ACC112 (cell line): ENCODE results near the gene SNAPC1.
A peak's percentile ranks its signal among the peaks of the same experiment; 100 is the strongest.
"Not testable (repeated sequence)": the region's sequence is repeated elsewhere in the genome, so short reads cannot be mapped to it uniquely, and the experiment has no call there.

Experiments
- H2AFZ ChIP-seq: fragments of 200-600 bp; sonication (generic); one replicate; pipeline ENCODE4 v1.6.0; 2017; ENCODE audit warnings: antibody characterized with exemption, low read length; ENCODE audit not compliant: unreplicated experiment
- H3K27ac ChIP-seq: fragments of 200-600 bp; sonication (generic); 2 replicates; pipeline ENCODE4 v1.5.1; 2014; ENCODE audit warnings: low read depth, mild to moderate bottlenecking, antibody characterized with exemption, low read length, moderate library complexity
- H3K27me3 ChIP-seq: fragments of 200-600 bp; sonication (generic); 2 replicates; pipeline ENCODE4 v1.6.1; 2014; ENCODE audit warnings: mild to moderate bottlenecking, antibody characterized with exemption, low read length, moderate library complexity, mixed read lengths; ENCODE audit not compliant: insufficient read depth
- H3K36me3 ChIP-seq: fragments of 200-600 bp; sonication (generic); 2 replicates; pipeline ENCODE4 v1.6.1; 2016; ENCODE audit warnings: mild to moderate bottlenecking, antibody characterized with exemption, low read length, moderate library complexity, mixed read lengths; ENCODE audit not compliant: insufficient read depth
- H3K4me1 ChIP-seq: fragments of 200-600 bp; sonication (generic); one replicate; pipeline ENCODE4 v1.6.1; 2016; ENCODE audit warnings: low read length, mixed read lengths; ENCODE audit not compliant: insufficient read depth, unreplicated experiment, control insufficient read depth
- H3K4me3 ChIP-seq: fragments of 200-600 bp; sonication (generic); 2 replicates; pipeline ENCODE4 v1.5.1; 2014; ENCODE audit warnings: mild to moderate bottlenecking, low read depth, low read length
- H3K79me2 ChIP-seq: fragments of 200-600 bp; sonication (generic); one replicate; pipeline ENCODE4 v1.6.0; 2016; ENCODE audit warnings: low read length; ENCODE audit not compliant: control insufficient read depth, unreplicated experiment, insufficient read depth

Gene SNAPC1

DNA sequence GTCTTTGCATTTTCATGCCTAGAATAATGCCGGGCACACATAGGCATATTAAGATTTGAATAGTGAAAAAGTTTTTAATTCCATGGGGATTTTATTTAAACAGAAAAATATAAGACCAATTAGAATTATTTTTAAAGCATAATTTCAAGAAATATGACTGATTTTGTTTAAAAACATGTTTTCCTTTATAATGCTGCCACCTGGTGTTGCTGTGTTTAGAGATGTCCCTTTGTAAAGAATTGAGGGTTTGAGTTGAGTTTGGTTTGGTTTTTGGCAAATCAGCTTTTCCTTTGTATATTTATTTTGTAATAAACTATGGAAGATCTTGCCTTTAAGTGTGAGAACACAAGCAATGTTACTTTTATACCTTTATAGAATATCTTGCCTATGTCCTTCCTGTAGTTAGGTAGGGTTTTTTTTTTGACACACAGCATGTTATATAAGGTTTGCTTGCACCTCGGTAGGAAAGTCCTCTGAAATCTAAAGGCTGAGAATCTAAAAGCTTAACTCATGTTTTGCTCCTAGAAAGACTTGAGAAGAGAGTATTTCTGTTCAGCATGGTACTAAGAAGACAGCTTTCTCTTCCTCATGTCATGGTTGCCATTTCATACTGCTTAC, 31.4 kb upstream of the SNAPC1 start:
- H3K27me3 ChIP-seq: no peaks in the 10 kb centered on the region
- H3K79me2 ChIP-seq: peaks cover 88% of the 10 kb centered on the region
- peak overlapping the region; percentile 63 for H3K27ac ChIP-seq
- no peak overlapping the region for H3K4me3 ChIP-seq
- no peak overlapping the region for H2AFZ ChIP-seq
- peaks cover 79% of the 10 kb centered on the region for H3K36me3 ChIP-seq
- H3K4me1 ChIP-seq: peaks cover 67% of the 10 kb centered on the region

DNA sequence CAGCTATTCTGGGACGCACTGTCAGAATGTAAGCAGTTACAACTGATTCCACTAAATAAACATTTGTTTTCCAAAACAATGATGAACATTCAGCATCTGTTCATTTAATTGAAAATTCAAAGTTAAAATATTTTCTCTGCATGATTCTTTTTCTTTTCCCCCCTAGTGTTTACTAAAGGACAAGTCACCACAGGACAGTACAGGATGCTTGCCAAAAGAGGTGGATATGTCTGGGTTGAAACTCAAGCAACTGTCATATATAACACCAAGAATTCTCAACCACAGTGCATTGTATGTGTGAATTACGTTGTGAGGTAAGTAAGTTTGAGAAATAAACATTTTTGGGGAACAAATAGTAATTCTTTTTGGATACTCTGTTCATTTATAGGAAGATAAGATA, 28.2 kb upstream of the SNAPC1 start:
- Histone ChIP-seq H3K4me3 (no peak overlapping the region), H2AFZ (no peak overlapping the region), H3K79me2 (peaks cover 85% of the 10 kb centered on the region), H3K36me3 (peaks cover 79% of the 10 kb centered on the region), H3K27ac (peak overlapping the region; percentile 58), H3K27me3 (no peaks in the 10 kb centered on the region), H3K4me1 (peaks cover 68% of the 10 kb centered on the region)

DNA sequence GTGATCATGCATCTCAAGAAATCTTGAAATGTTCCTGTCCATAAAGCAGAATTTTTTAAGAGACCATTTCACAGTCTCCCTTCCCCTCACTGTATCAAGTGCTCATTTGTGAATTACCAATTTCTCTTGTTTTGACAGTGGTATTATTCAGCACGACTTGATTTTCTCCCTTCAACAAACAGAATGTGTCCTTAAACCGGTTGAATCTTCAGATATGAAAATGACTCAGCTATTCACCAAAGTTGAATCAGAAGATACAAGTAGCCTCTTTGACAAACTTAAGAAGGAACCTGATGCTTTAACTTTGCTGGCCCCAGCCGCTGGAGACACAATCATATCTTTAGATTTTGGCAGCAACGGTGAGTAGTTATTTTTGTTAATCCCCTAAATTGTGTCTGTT, 25.5 kb upstream of the SNAPC1 start:
- Histone ChIP-seq H3K79me2 (peaks cover 81% of the 10 kb centered on the region), H3K27ac (peak overlapping the region; percentile 73), H2AFZ (no peak overlapping the region), H3K4me3 (no peak overlapping the region), H3K36me3 (peaks cover 77% of the 10 kb centered on the region), H3K27me3 (no peaks in the 10 kb centered on the region), H3K4me1 (peaks cover 55% of the 10 kb centered on the region)

DNA sequence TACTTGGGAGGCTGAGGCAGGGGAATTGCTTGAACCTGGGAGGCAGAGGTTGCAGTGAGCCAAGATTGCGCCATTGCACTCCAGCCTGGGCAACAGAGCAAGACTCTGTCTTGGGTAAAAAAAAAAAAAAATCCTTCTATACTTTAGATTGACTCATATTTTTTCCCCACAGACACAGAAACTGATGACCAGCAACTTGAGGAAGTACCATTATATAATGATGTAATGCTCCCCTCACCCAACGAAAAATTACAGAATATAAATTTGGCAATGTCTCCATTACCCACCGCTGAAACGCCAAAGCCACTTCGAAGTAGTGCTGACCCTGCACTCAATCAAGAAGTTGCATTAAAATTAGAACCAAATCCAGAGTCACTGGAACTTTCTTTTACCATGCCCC, 24.3 kb upstream of the SNAPC1 start:
- Histone ChIP-seq H3K27ac (peak overlapping the region; percentile 43), H2AFZ (no peak overlapping the region), H3K4me3 (no peak overlapping the region), H3K36me3 (peaks cover 80% of the 10 kb centered on the region), H3K27me3 (no peaks in the 10 kb centered on the region), H3K79me2 (peaks cover 81% of the 10 kb centered on the region), H3K4me1 (peaks cover 53% of the 10 kb centered on the region)

DNA sequence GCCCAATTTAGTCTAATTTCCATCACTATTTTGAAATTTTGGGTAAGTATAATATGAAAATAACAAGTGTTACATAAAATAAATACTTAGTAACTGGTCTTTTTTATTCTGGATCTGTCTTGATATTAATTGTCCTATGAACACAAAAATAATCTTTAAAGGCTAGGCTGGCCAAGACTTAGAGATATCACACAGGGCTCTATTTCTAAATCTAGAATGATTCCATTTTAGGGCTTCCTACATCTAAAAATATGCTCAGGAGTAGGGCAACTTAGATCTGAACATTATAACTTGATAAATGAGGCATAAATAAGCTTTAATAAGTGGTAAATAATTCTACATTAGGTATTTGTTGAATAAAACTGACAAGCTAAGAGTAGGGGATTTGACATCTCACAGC, 23.1 kb upstream of the SNAPC1 start:
- Histone ChIP-seq H3K4me1 (peaks cover 54% of the 10 kb centered on the region), H3K4me3 (no peak overlapping the region), H3K27me3 (no peaks in the 10 kb centered on the region), H3K36me3 (peaks cover 82% of the 10 kb centered on the region), H3K79me2 (peaks cover 82% of the 10 kb centered on the region), H3K27ac (peak overlapping the region; percentile 43), H2AFZ (no peak overlapping the region)

DNA sequence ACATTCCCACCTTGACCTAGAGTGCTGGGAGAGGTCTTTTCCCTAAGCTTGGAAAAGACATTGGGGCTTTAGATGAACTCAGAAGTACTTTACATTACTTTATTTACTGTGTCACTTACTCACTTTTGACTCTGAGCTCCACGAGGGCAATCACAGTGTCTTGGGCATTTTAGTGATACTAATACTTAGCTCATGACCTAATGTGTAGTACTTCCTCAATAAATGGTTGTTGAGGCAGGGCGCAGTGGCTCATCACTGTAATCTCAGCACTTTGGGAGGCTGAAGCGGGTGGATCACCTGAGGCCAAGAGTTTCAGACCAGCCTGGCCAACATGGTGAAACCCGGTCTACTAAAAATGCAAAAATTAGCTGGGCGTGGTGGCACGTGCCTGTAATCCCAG, 19.8 kb upstream of the SNAPC1 start:
- Histone ChIP-seq H3K79me2 (peaks cover 77% of the 10 kb centered on the region), H3K4me1 (peaks cover 47% of the 10 kb centered on the region), H3K27me3 (no peaks in the 10 kb centered on the region), H2AFZ (no peak overlapping the region), H3K36me3 (peaks cover 83% of the 10 kb centered on the region), H3K4me3 (no peak overlapping the region), H3K27ac (peak overlapping the region; percentile 44)

DNA sequence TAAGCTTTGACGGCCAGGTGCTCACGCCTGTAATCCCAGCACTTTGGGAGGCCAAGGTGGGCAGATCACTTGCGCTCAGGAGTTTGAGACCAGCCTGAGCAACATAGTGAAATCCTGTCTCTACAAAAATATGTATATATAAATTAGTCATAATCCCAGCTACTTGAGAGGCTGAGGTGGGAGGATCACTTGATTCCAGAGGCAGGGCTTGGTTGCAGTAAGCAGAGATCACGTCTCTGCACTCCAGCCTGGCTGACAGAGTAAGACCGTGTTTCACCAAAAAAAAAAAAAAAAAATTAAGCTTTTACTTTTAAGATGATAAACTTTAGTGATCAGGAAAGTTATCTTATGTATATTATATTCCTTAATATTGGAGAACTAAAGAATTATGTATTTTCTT, 18.0 kb upstream of the SNAPC1 start:
- Histone ChIP-seq H3K79me2 (peaks cover 76% of the 10 kb centered on the region), H2AFZ (no peak overlapping the region), H3K4me1 (peaks cover 44% of the 10 kb centered on the region), H3K4me3 (no peak overlapping the region), H3K36me3 (peaks cover 86% of the 10 kb centered on the region), H3K27me3 (no peaks in the 10 kb centered on the region), H3K27ac (peak overlapping the region; percentile 62)

DNA sequence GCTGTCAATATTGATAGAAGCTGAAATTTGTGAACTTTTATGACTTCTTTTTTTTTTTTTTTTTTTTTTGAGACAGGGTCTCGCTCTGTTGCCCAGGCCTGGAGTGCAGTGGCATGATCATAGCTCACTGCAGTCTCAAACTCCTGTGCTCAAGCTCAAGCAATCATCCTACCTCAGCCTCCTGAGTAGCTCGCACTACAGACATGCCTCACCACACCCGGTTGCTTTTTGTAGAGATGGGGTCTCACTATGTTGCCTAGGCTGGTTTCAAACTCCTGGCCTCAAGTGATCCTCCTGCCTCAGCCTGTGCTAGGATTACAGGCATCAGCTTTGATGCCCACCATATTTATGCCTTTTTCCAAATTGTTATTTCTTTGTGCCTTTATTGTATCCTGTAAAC, 15.9 kb upstream of the SNAPC1 start:
- H3K36me3 ChIP-seq: peaks cover 86% of the 10 kb centered on the region
- peaks cover 47% of the 10 kb centered on the region for H3K4me1 ChIP-seq
- H3K27me3 ChIP-seq, H2AFZ ChIP-seq: not testable (repeated sequence)
- peaks cover 75% of the 10 kb centered on the region for H3K79me2 ChIP-seq
- H3K27ac ChIP-seq: peak overlapping the region; percentile 82
- peak overlapping the region; percentile 81 for H3K4me3 ChIP-seq

DNA sequence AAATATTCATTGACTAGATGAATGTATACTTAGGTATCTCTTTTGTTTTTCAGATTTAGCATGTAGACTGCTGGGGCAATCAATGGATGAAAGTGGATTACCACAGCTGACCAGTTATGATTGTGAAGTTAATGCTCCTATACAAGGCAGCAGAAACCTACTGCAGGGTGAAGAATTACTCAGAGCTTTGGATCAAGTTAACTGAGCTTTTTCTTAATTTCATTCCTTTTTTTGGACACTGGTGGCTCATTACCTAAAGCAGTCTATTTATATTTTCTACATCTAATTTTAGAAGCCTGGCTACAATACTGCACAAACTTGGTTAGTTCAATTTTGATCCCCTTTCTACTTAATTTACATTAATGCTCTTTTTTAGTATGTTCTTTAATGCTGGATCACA, 15.3 kb upstream of the SNAPC1 start:
- H3K4me1 ChIP-seq: peaks cover 49% of the 10 kb centered on the region
- H3K79me2 ChIP-seq: peaks cover 71% of the 10 kb centered on the region
- no peak overlapping the region for H2AFZ ChIP-seq
- H3K4me3 ChIP-seq: peak overlapping the region; percentile 81
- peaks cover 86% of the 10 kb centered on the region for H3K36me3 ChIP-seq
- peak overlapping the region; percentile 82 for H3K27ac ChIP-seq
- no peaks in the 10 kb centered on the region for H3K27me3 ChIP-seq

DNA sequence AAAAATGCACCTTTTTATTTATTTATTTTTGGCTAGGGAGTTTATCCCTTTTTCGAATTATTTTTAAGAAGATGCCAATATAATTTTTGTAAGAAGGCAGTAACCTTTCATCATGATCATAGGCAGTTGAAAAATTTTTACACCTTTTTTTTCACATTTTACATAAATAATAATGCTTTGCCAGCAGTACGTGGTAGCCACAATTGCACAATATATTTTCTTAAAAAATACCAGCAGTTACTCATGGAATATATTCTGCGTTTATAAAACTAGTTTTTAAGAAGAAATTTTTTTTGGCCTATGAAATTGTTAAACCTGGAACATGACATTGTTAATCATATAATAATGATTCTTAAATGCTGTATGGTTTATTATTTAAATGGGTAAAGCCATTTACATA, 14.9 kb upstream of the SNAPC1 start:
- Histone ChIP-seq H3K27ac (peak overlapping the region; percentile 82), H3K4me1 (peaks cover 50% of the 10 kb centered on the region), H3K4me3 (peak overlapping the region; percentile 81), H3K79me2 (peaks cover 67% of the 10 kb centered on the region), H3K27me3 (no peaks in the 10 kb centered on the region), H3K36me3 (peaks cover 84% of the 10 kb centered on the region), H2AFZ (no peak overlapping the region)

DNA sequence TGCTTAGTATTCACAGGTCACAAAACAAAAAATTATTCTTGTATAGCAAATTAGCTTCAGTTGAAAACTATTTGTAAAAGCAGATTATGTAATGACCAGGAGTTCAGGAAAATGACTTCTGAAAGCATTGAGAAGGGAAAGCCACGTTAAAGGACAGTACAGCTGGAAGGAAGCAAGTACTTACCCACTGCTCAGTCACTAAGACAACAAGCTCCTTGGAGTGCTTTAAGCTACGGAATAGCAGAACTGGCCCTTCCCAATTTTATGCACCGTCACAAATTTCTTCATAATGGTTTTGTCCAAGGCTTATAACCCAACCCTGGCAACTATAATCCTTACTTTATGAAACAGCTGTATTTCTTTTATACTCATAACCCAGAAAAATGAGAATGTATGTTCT, 13.0 kb upstream of the SNAPC1 start:
- Histone ChIP-seq H2AFZ (no peak overlapping the region), H3K4me3 (peak overlapping the region; percentile 81), H3K27me3 (no peaks in the 10 kb centered on the region), H3K79me2 (peaks cover 52% of the 10 kb centered on the region), H3K36me3 (peaks cover 74% of the 10 kb centered on the region), H3K27ac (peak overlapping the region; percentile 82), H3K4me1 (peaks cover 62% of the 10 kb centered on the region)
